Putamen (tissue), 1 donor: ENCODE measurements around the gene PITPNM2.
"Not testable (repeated sequence)": the region's sequence is repeated elsewhere in the genome, so short reads cannot be mapped to it uniquely, and the experiment has no call there.

ENCODE experiments used
- DNase-seq: peaks from one replicate; pipeline ENCODE4 v3.0.0-alpha.2; 2016; ENCODE audit warnings: low spot score

Gene PITPNM2

GRCh38 chr12:123120452-123121166 is 30.3 kb downstream of the PITPNM2 start:
- no peak for DNase-seq

GRCh38 chr12:123119808-123120207 is 31.1 kb downstream of the PITPNM2 start:
- DNase-seq = no peak

GRCh38 chr12:123118497-123118896 is 32.4 kb downstream of the PITPNM2 start:
- no peak for DNase-seq

GRCh38 chr12:123115409-123116121 is 35.3 kb downstream of the PITPNM2 start:
- DNase-seq = peak; percentile 84

GRCh38 chr12:123114304-123115083 is 36.4 kb downstream of the PITPNM2 start:
- peak; percentile 48 for DNase-seq

- DNase-seq = no peak
Observed at GRCh38 chr12:123113026-123113425, 37.9 kb downstream of the PITPNM2 start.

GRCh38 chr12:123111498-123112165 is 39.3 kb downstream of the PITPNM2 start:
- no peak for DNase-seq

- peak; percentile 65 for DNase-seq
Observed at GRCh38 chr12:123109319-123109772, 41.5 kb downstream of the PITPNM2 start.

- DNase-seq = no peak
Observed at GRCh38 chr12:123108682-123109066, 42.2 kb downstream of the PITPNM2 start.

- DNase-seq = no peak
Observed at GRCh38 chr12:123107926-123108681, 42.8 kb downstream of the PITPNM2 start.

- DNase-seq = no peak
Observed at GRCh38 chr12:123106640-123107359, 44.1 kb downstream of the PITPNM2 start.

GRCh38 chr12:123105211-123105826 is 45.6 kb downstream of the PITPNM2 start:
- no peak for DNase-seq

- DNase-seq = no peak
Observed at GRCh38 chr12:123104809-123105208, 46.1 kb downstream of the PITPNM2 start.

GRCh38 chr12:123104094-123104493 is 46.8 kb downstream of the PITPNM2 start:
- DNase-seq = not testable (repeated sequence)

- no peak for DNase-seq
Observed at GRCh38 chr12:123102781-123103503, 47.9 kb downstream of the PITPNM2 start.

GRCh38 chr12:123102366-123102765 is 48.5 kb downstream of the PITPNM2 start:
- no peak for DNase-seq

GRCh38 chr12:123101526-123101925 is 49.4 kb downstream of the PITPNM2 start:
- DNase-seq = no peak
